OCI-LY7 (cell line): ENCODE measurements around the gene RETREG1. TPM values are rescaled to one million over a fixed set of nuclear protein-coding genes. Genes with fewer than 3 reads are reported as not detected.

Experiments used
- BruUV-seq: library from RNA; stranded (reverse); fragments of 400-500 nt; replicated peaks from 2 replicates; lab custom pipeline; 2021; lab: Mats Ljungman, UMichigan
- CTCF ChIA-PET: fragments of 300-600 bp; sonication (Branson Sonifier 250); formaldehyde crosslinking; loops from one replicate; lab custom pipeline; 2022; ENCODE audit warnings: antibody characterized with exemption; ENCODE audit not compliant: unreplicated experiment; lab: Charles Lee
- POLR2A ChIA-PET: fragments of 300-600 bp; sonication (Branson Sonifier 250); formaldehyde crosslinking; loops from one replicate; lab custom pipeline; 2022; ENCODE audit warnings: antibody characterized with exemption; lab: Charles Lee
- DNase-seq: peaks from one replicate; pipeline ENCODE4 v3.0.0-alpha.2; 2015; ENCODE audit warnings: low spot score
- H2AFZ ChIP-seq: fragments of 200-600 bp; sonication (generic), shearing (Covaris generic); 2 replicates; pipeline ENCODE4 v1.6.1; 2014; ENCODE audit warnings: mild to moderate bottlenecking, antibody characterized with exemption, low read length, moderate library complexity
- H3K27ac ChIP-seq: fragments of 200-600 bp; sonication (generic); 2 replicates; pipeline ENCODE4 v1.5.1; 2014; ENCODE audit warnings: mixed run types, low read depth, mild to moderate bottlenecking, moderate library complexity, low read length, inconsistent platforms; ENCODE audit not compliant: poor library complexity, severe bottlenecking
- H3K36me3 ChIP-seq: fragments of 200-600 bp; sonication (generic); 2 replicates; pipeline ENCODE4 v1.6.1; 2014; ENCODE audit warnings: mild to moderate bottlenecking, antibody characterized with exemption, low read length, moderate library complexity, mixed read lengths; ENCODE audit not compliant: insufficient read depth
- H3K4me1 ChIP-seq: fragments of 200-600 bp; sonication (generic); 2 replicates; pipeline ENCODE4 v1.5.1; 2014; ENCODE audit warnings: mild to moderate bottlenecking, low read length; ENCODE audit not compliant: insufficient read depth, poor library complexity, severe bottlenecking
- H3K4me2 ChIP-seq: fragments of 200-600 bp; sonication (generic); 2 replicates; pipeline ENCODE4 v1.6.1; 2014; ENCODE audit warnings: mild to moderate bottlenecking, low read length
- H3K4me3 ChIP-seq: fragments of 200-600 bp; sonication (generic); 2 replicates; pipeline ENCODE4 v1.5.1; 2014; ENCODE audit warnings: mild to moderate bottlenecking, low read depth, low read length; ENCODE audit not compliant: poor library complexity, severe bottlenecking
- H3K79me2 ChIP-seq: fragments of 200-600 bp; sonication (generic); 2 replicates; pipeline ENCODE4 v1.6.1; 2016; ENCODE audit warnings: low read depth, mild to moderate bottlenecking, low read length, moderate library complexity, mixed read lengths; ENCODE audit not compliant: insufficient read depth
- H3K9me2 ChIP-seq: fragments of 200-600 bp; sonication (generic); 2 replicates; pipeline ENCODE4 v1.6.1; 2016; ENCODE audit warnings: mild to moderate bottlenecking, low read length, mixed read lengths; ENCODE audit not compliant: insufficient read depth
- H3K9me3 ChIP-seq: fragments of 200-600 bp; sonication (generic); 2 replicates; pipeline ENCODE4 v1.6.1; 2014; ENCODE audit warnings: mild to moderate bottlenecking, mixed run types, low read length, mixed read lengths
- H4K20me1 ChIP-seq: fragments of 200-600 bp; sonication (generic); 2 replicates; pipeline ENCODE4 v1.6.1; 2014; ENCODE audit warnings: mild to moderate bottlenecking, antibody characterized with exemption, low read length, moderate library complexity, mixed read lengths; ENCODE audit not compliant: insufficient read depth
- EZH2phosphoT487 ChIP-seq: fragments of 200-600 bp; sonication (generic); IDR thresholded peaks from 2 replicates; pipeline ENCODE4 v1.6.1; 2018; ENCODE audit warnings: low read depth, borderline replicate concordance, mild to moderate bottlenecking, mixed run types, antibody characterized with exemption, low read length, moderate library complexity, mixed read lengths
- intact Hi-C: fragments of 100-400 bp; cut with micrococcal nuclease; formaldehyde crosslinking; loops from one replicate; pipeline ENCODE4 v1.10.0; 2022; ENCODE audit not compliant: unreplicated experiment
- total RNA-seq, 2 experiments: library from RNA; depleted of rRNA in 1 of 2; stranded (reverse); fragments of >200 nt in 1 of 2; shearing (Covaris generic) in 1 of 2; gene quantifications; 2 replicates each; pipeline ENCODE4 v1.2.3, GENCODE V29; 2014 to 2022
- TF ChIP-seq, protein P1 (sequence below): fragments of 200-600 bp; sonication (generic); conservative IDR thresholded peaks from 2 replicates; pipeline ENCODE4 v1.5.1; 2014; ENCODE audit warnings: mild to moderate bottlenecking, antibody characterized with exemption, low read length, moderate library complexity, mixed read lengths

RETREG1 gene
- total RNA-seq, 2 experiments from 2014 or later: 2.4 to 2.6 TPM

DNA sequence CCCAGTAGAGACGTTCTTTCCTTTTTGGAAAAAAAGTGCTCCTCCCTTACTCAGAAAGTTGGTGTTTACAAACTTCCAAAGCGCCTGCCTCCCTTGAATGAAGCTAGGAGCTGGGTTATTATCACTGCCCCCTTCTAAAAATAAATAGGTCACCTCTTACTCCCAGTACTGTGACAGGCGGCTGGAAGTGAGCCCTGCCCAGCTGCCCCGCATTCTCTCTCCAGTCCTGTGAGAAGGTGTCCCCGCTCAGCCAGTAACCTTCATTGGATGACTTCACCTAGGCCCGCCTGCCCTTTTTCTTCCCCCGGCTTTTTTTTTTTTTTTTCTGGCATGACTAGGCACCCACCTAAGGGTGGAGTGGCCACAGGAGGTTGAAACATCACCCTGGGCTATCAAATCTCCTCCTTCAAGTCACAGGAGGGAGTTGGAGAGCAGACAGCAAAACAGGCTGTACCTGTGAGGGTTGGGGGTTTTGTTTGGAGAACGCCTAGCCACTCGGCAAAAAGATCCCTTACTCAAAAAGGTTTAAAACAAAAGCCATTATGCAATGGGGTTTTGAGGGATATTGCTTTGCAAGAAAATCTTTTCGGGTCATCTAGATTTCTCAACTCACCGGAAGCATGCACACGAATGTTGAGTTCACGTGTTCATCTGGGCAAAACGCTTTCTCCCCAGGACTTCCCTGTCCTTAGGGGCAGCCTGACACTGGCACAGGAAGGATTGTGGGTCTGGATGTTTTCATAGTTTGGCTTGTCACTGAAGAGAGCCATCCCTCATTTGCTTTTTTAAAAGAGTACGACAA is 107.9 kb downstream of the RETREG1 start:
- H3K4me2 ChIP-seq: no peak overlapping the region
- no peak overlapping the region for H2AFZ ChIP-seq
- TF ChIP-seq EZH2phosphoT487: no peak
- TF ChIP-seq, protein P1, sequence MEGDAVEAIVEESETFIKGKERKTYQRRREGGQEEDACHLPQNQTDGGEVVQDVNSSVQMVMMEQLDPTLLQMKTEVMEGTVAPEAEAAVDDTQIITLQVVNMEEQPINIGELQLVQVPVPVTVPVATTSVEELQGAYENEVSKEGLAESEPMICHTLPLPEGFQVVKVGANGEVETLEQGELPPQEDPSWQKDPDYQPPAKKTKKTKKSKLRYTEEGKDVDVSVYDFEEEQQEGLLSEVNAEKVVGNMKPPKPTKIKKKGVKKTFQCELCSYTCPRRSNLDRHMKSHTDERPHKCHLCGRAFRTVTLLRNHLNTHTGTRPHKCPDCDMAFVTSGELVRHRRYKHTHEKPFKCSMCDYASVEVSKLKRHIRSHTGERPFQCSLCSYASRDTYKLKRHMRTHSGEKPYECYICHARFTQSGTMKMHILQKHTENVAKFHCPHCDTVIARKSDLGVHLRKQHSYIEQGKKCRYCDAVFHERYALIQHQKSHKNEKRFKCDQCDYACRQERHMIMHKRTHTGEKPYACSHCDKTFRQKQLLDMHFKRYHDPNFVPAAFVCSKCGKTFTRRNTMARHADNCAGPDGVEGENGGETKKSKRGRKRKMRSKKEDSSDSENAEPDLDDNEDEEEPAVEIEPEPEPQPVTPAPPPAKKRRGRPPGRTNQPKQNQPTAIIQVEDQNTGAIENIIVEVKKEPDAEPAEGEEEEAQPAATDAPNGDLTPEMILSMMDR: no peak
- no peaks in the 10 kb centered on the region for H3K79me2 ChIP-seq
- H3K27ac ChIP-seq: no peak overlapping the region
- H4K20me1 ChIP-seq: no peaks in the 10 kb centered on the region
- intact Hi-C loops: no loop called here
- POLR2A ChIA-PET: interaction anchor here (0.6 kb wide), 1 partner anchor 402 kb away, joined by 4 read pairs; no protein-coding TSS in a partner anchor
- no TSS peak for BruUV-seq
- H3K9me3 ChIP-seq: no peaks in the 10 kb centered on the region
- H3K36me3 ChIP-seq: no peaks in the 10 kb centered on the region
- no peaks in the 10 kb centered on the region for H3K9me2 ChIP-seq
- H3K4me3 ChIP-seq: no peak overlapping the region
- no peak for DNase-seq
- H3K4me1 ChIP-seq: no peaks in the 10 kb centered on the region
- CTCF ChIA-PET: no interaction called here

DNA sequence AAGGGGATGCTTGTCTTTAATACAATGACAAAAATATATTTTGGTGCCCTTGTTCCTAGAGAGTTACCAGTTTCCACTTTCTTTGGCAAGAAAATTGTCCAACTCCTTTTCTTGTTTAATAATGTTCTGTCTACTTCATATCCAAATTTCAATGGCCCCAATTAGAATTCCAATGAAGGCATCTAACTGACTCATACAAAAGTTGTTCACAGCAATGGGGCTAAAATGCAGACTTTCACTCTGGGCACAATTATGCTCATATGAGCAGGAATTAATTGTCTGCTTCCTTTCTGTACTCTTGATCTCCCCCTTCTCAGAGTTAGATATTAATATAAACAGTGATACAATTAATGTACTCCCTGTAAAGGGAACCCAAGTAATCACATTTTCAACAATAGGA is 109.1 kb downstream of the RETREG1 start:
- Histone ChIP-seq H3K27ac (no peak overlapping the region), H3K4me1 (no peaks in the 10 kb centered on the region), H3K9me3 (no peaks in the 10 kb centered on the region), H3K36me3 (no peaks in the 10 kb centered on the region), H3K9me2 (no peaks in the 10 kb centered on the region), H2AFZ (no peak overlapping the region), H3K4me3 (no peak overlapping the region), H4K20me1 (no peaks in the 10 kb centered on the region), H3K79me2 (no peaks in the 10 kb centered on the region), H3K4me2 (no peak overlapping the region)
- TF ChIP-seq, protein P1: no peak
- TF ChIP-seq EZH2phosphoT487: no peak
- intact Hi-C loops: no loop called here
- ChIA-PET POLR2A (no interaction called here), CTCF (no interaction called here)
- BruUV-seq: no TSS peak
- no peak for DNase-seq

DNA sequence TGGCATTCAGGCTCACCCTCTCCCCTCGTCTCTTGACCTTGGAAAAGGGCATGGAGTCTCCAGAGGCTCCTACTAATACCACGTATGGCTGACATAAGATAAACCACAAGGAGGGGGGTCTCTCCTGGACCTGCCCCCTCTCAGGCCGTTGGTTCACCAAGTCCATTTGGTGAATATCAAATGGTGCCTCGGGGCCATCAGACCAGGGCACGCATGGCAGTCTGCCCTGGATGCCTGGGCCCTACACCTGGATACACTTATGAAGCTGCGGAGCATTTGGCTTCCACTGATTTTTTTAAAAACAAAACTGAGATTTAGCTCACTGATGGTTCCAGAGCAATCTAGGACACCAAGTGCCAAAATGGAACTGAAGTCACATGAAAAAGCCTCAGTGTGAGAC is 110.9 kb downstream of the RETREG1 start:
- no peaks in the 10 kb centered on the region for H3K9me3 ChIP-seq
- ChIA-PET CTCF (no interaction called here), POLR2A (interaction anchor here (0.7 to 1.2 kb wide), 2 partner anchors 22 to 325 kb away, joined by 3 to 5 read pairs; no protein-coding TSS in a partner anchor)
- H3K36me3 ChIP-seq: no peaks in the 10 kb centered on the region
- TF ChIP-seq, protein P1: no peak
- no peak for TF ChIP-seq EZH2phosphoT487
- H3K27ac ChIP-seq: no peak overlapping the region
- H3K4me3 ChIP-seq: no peak overlapping the region
- DNase-seq: no peak
- intact Hi-C loops: no loop called here
- no TSS peak for BruUV-seq
- no peak overlapping the region for H3K4me2 ChIP-seq
- H4K20me1 ChIP-seq: no peaks in the 10 kb centered on the region
- H2AFZ ChIP-seq: no peak overlapping the region
- H3K9me2 ChIP-seq: no peaks in the 10 kb centered on the region
- no peaks in the 10 kb centered on the region for H3K4me1 ChIP-seq
- no peaks in the 10 kb centered on the region for H3K79me2 ChIP-seq
